Mucosa of stomach (tissue), 1 donor: ENCODE measurements around the gene CUL4A.

Experiments
- H3K27me3 ChIP-seq: one replicate; pipeline ENCODE4 v1.7.0; 2013; ENCODE audit warnings: mild to moderate bottlenecking, low read length; ENCODE audit not compliant: control insufficient read depth, insufficient read depth
- H3K36me3 ChIP-seq: one replicate; pipeline ENCODE4 v1.7.0; 2013; ENCODE audit warnings: low read length; ENCODE audit not compliant: control insufficient read depth, insufficient read depth
- H3K4me1 ChIP-seq: one replicate; pipeline ENCODE4 v1.7.0; 2013; ENCODE audit warnings: mild to moderate bottlenecking, low read length; ENCODE audit not compliant: control insufficient read depth, insufficient read depth
- H3K4me3 ChIP-seq: one replicate; pipeline ENCODE4 v1.7.0; 2013; ENCODE audit warnings: low read length
- H3K9ac ChIP-seq: one replicate; pipeline ENCODE4 v1.7.0; 2013; ENCODE audit warnings: mild to moderate bottlenecking, low read length, moderate library complexity
- H3K9me3 ChIP-seq: one replicate; pipeline ENCODE4 v1.7.0; 2013; ENCODE audit warnings: mild to moderate bottlenecking, low read length, moderate library complexity; ENCODE audit not compliant: control insufficient read depth
- donor health status: Pancreatic carcinoma.

The CUL4A gene

GRCh38 chr13:113291129-113291528 is 81.7 kb downstream of the CUL4A start:
- Histone ChIP-seq H3K9ac (no peak overlapping the region), H3K9me3 (no peaks in the 10 kb centered on the region), H3K36me3 (no peaks in the 10 kb centered on the region), H3K4me3 (no peak overlapping the region), H3K27me3 (peaks cover 20% of the 10 kb centered on the region), H3K4me1 (no peaks in the 10 kb centered on the region)

- no peak overlapping the region for H3K4me3 ChIP-seq
- H3K4me1 ChIP-seq: no peaks in the 10 kb centered on the region
- H3K9ac ChIP-seq: peak overlapping the region; percentile 50
- peaks cover 20% of the 10 kb centered on the region for H3K27me3 ChIP-seq
- no peaks in the 10 kb centered on the region for H3K36me3 ChIP-seq
- H3K9me3 ChIP-seq: no peaks in the 10 kb centered on the region
These were observed 82.8 kb downstream of the CUL4A start for GRCh38 chr13:113292021-113292862.

DNA sequence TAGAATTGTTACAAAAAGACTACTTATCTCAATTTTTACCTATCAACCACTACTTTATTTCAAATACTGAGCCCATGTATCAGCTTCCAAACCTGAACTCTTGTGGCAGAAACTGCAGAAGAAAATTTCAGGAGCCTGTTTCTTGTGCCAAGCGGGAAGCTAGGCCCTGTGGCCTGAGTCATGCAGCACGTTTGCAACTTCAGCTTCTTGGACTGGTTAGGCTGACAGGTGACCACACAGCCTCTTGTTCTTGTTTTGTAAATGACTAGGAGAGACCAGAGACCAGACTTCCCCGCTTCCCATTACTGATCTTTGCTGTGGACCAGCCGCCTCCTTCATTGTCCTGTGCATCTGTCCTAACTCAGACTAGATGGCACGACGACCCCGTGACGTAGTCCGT is 84.3 kb downstream of the CUL4A start:
- Histone ChIP-seq H3K9ac (no peak overlapping the region), H3K36me3 (no peaks in the 10 kb centered on the region), H3K9me3 (no peaks in the 10 kb centered on the region), H3K4me1 (peaks cover 8% of the 10 kb centered on the region), H3K27me3 (peaks cover 20% of the 10 kb centered on the region), H3K4me3 (no peak overlapping the region)

DNA sequence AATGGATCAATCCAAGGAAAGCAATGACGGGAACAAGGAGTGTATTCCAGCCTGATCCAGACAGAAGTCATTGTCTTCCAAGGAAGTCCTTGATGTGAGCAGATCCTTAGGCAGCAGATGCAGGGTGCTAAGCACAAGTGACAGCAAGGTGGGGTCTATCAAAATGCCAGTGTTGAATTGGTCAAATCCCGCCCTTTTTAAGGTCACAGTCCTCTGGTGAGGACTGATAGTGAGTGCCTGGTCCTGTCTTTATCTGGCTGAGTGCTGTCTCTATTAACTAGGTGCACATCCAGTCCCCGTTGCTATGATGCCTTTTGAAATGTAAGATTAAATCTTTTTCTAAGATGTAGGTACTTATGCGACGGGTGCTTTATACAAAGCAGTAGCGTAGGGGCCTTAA is 86.4 kb downstream of the CUL4A start:
- no peak overlapping the region for H3K4me3 ChIP-seq
- H3K9ac ChIP-seq: no peak overlapping the region
- H3K9me3 ChIP-seq: no peaks in the 10 kb centered on the region
- H3K4me1 ChIP-seq: peaks cover 8% of the 10 kb centered on the region
- no peaks in the 10 kb centered on the region for H3K36me3 ChIP-seq
- peaks cover 17% of the 10 kb centered on the region for H3K27me3 ChIP-seq

DNA sequence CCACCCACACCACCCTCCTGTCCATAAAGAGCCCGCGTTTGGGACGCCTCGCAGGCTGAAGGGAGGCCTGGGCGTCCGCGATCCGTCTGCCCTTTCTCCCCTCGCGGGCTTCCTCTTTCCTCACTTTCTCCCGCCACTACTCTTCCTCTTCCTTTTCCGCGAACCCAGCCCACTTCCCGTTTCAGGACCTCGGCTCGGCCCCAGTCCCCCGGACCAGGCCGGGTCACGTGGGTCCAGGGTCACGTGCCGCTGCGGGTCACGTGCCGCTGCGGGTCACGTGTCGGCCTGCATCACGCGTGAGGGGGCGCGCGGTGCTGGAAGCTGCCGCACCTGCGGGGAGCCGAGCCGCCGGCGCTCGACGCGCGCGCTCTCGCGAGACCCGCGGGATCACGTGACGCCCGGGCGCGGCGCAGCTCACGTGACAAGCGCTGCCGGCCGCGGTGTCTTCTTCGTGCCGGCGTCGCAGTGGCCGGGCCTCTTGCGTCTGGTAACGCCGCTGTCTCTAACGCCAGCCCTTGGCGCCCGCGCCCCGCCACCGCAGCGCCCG is 87.5 kb downstream of the CUL4A start, which contains the start of gene LAMP1:
Gene LAMP1, plus strand, starts transcription at position 417 of the 547 bp plus-strand sequence. CDS start 196 bp downstream, outside the sequence.
- H3K4me1 ChIP-seq: peaks cover 8% of the 10 kb centered on the region
- peaks cover 10% of the 10 kb centered on the region for H3K27me3 ChIP-seq
- no peaks in the 10 kb centered on the region for H3K9me3 ChIP-seq
- H3K4me3 ChIP-seq: peak within 1 kb of the TSS; percentile 95
- H3K9ac ChIP-seq: peak within 1 kb of the TSS; percentile 95
- no peaks in the 10 kb centered on the region for H3K36me3 ChIP-seq

DNA sequence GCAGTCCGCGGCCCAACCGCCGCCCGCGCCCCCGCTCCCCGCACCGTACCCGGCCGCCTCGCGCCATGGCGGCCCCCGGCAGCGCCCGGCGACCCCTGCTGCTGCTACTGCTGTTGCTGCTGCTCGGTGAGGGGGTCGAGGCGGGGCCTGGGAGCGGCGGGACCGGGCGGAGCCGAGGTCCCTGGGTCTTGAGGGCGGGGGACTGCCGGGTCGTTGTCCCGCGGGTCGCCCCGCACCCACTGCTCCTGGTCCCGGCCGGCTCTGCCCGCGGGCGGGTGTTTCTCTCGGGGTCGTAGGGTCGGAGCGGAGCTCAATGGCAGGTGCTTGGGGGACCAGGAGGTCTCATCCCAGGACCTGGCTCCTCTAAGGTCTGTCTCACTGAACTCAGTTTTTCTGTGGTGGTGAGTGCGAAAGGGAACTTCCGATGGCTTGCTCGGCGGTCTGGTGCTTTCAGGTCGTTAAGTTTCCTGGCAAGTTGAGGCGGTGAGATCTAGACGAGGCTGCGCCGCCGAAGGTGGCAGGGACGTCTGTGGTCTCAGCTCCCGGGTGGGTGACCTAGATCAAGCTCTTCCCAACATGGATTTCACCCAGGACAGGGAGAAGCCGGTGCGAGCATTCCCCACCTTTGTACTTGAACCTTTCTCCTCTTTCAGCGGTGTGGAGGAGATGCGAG is 88.1 kb downstream of the CUL4A start:
- Histone ChIP-seq H3K27me3 (peaks cover 4% of the 10 kb centered on the region), H3K36me3 (no peaks in the 10 kb centered on the region), H3K9ac (peak overlapping the region; percentile 95), H3K4me3 (peak overlapping the region; percentile 71), H3K9me3 (no peaks in the 10 kb centered on the region), H3K4me1 (peaks cover 8% of the 10 kb centered on the region)

- Histone ChIP-seq H3K36me3 (peaks cover 4% of the 10 kb centered on the region), H3K9me3 (no peaks in the 10 kb centered on the region), H3K4me3 (peak overlapping the region; percentile 71), H3K9ac (peak overlapping the region; percentile 95), H3K27me3 (peaks cover under 1% of the 10 kb centered on the region), H3K4me1 (peaks cover 8% of the 10 kb centered on the region)
These were observed 88.9 kb downstream of the CUL4A start for GRCh38 chr13:113298043-113298945.

GRCh38 chr13:113299951-113300350 is 90.5 kb downstream of the CUL4A start:
- Histone ChIP-seq H3K36me3 (peaks cover 4% of the 10 kb centered on the region), H3K4me3 (no peak overlapping the region), H3K9me3 (no peaks in the 10 kb centered on the region), H3K9ac (no peak overlapping the region), H3K4me1 (peaks cover 8% of the 10 kb centered on the region), H3K27me3 (no peaks in the 10 kb centered on the region)

GRCh38 chr13:113302986-113303385 is 93.6 kb downstream of the CUL4A start:
- Histone ChIP-seq H3K4me1 (peaks cover 5% of the 10 kb centered on the region), H3K27me3 (no peaks in the 10 kb centered on the region), H3K9me3 (no peaks in the 10 kb centered on the region), H3K4me3 (no peak overlapping the region), H3K9ac (no peak overlapping the region), H3K36me3 (peaks cover 4% of the 10 kb centered on the region)

DNA sequence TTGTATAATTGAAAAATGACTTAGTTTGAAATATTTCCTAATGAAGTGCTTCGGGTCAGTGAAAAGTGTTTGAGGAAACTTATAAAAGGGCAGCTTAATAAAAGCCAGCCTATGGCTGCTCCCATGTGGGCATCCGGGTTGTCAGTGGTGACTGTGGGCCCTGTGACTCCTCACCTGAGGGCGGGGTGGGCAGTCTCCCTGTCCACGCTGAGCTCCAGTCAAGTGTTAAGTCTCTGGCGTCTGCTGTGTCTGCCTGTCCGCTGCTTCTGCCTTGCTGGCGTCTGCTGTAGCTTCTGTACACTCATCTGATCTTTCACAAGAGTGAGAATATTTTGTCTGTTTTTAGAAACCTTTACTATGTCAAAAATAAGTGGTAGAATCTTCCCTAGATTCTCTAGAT is 94.7 kb downstream of the CUL4A start:
- Histone ChIP-seq H3K4me1 (no peaks in the 10 kb centered on the region), H3K9me3 (no peaks in the 10 kb centered on the region), H3K27me3 (no peaks in the 10 kb centered on the region), H3K4me3 (no peak overlapping the region), H3K36me3 (peaks cover 4% of the 10 kb centered on the region), H3K9ac (no peak overlapping the region)

DNA sequence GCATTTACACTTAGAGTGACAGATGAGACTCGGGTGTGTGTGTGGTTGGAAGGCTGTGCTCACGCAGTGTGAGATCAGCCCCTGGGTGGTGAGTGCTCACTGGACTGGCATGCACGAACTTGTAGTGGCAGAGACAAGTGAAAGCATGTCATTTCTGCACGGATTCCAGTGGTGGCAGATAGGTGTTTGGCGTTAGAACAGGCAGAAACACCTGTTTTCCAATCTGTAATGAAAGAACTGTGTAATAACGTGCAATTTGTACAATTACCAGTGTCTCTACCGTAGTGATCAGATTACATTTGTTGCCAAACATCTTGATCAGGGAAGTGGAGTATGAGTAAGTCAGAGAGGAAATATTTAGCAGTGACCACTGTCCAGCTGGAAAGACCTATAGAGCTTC is 95.8 kb downstream of the CUL4A start:
- H3K36me3 ChIP-seq: peaks cover 4% of the 10 kb centered on the region
- H3K9ac ChIP-seq: no peak overlapping the region
- H3K4me1 ChIP-seq: no peaks in the 10 kb centered on the region
- no peaks in the 10 kb centered on the region for H3K27me3 ChIP-seq
- no peak overlapping the region for H3K4me3 ChIP-seq
- no peaks in the 10 kb centered on the region for H3K9me3 ChIP-seq
